RCC 7860 (cell line): Measurements from ENCODE around the gene UBE2G2.

Source experiments
- DNase-seq: peaks from one replicate; pipeline ENCODE4 v3.0.0-alpha.2; 2015; ENCODE audit warnings: low spot score
- FAIRE-seq: peaks from 2 replicates; lab custom pipeline; 2012; peaks lifted over from hg19 to GRCh38; lab: Jason Lieb, UNC

UBE2G2 gene

GRCh38 chr21:44766818-44767354, 34.7 kb downstream of the UBE2G2 start:
- no peak for FAIRE-seq
- DNase-seq, result no peak

GRCh38 chr21:44766014-44766817, 35.4 kb downstream of the UBE2G2 start:
- no peak for FAIRE-seq
- DNase-seq, result no peak

GRCh38 chr21:44765231-44766013, 36.2 kb downstream of the UBE2G2 start:
- DNase-seq (no peak), FAIRE-seq (no peak)

- no peak for DNase-seq
- no peak for FAIRE-seq
These were observed 37.0 kb downstream of the UBE2G2 start for GRCh38 chr21:44764319-44765230.

GRCh38 chr21:44763451-44764318, 37.9 kb downstream of the UBE2G2 start:
- no peak for DNase-seq
- FAIRE-seq, result no peak

- FAIRE-seq (no peak), DNase-seq (no peak)
These were observed 38.6 kb downstream of the UBE2G2 start for GRCh38 chr21:44763050-44763378.

- DNase-seq, result no peak
- FAIRE-seq, result no peak
These were observed 39.2 kb downstream of the UBE2G2 start for GRCh38 chr21:44762221-44763049.

- FAIRE-seq (no peak), DNase-seq (no peak)
These were observed 39.8 kb downstream of the UBE2G2 start for GRCh38 chr21:44761747-44762208.

- DNase-seq, result no peak
- FAIRE-seq, result no peak
These were observed 40.5 kb downstream of the UBE2G2 start for GRCh38 chr21:44761011-44761729.

GRCh38 chr21:44760376-44760775, 41.2 kb downstream of the UBE2G2 start:
- DNase-seq, result no peak
- no peak for FAIRE-seq

GRCh38 chr21:44759628-44760285, 41.9 kb downstream of the UBE2G2 start:
- FAIRE-seq (no peak), DNase-seq (no peak)

- FAIRE-seq, result no peak
These were observed 42.6 kb downstream of the UBE2G2 start for GRCh38 chr21:44758781-44759627.

GRCh38 chr21:44758141-44758561, 43.5 kb downstream of the UBE2G2 start:
- DNase-seq, result no peak
- no peak for FAIRE-seq

More at GRCh38 chr21:44758781-44759627, 42.6 kb downstream of the UBE2G2 start:
- DNase-seq, result no peak

GRCh38 chr21:44757731-44758130, 43.9 kb downstream of the UBE2G2 start:
- FAIRE-seq (no peak), DNase-seq (no peak)

GRCh38 chr21:44756423-44757185, 45.0 kb downstream of the UBE2G2 start:
- DNase-seq (no peak), FAIRE-seq (no peak)

- no peak for FAIRE-seq
These were observed 46.4 kb downstream of the UBE2G2 start for GRCh38 chr21:44755227-44755626.

More at GRCh38 chr21:44755227-44755626, 46.4 kb downstream of the UBE2G2 start:
- no peak for DNase-seq
